Panc1 (cell line): ENCODE data around the gene GRIK4. TPM values are rescaled to one million over a fixed set of nuclear protein-coding genes. Genes with fewer than 3 reads are reported as not detected.

ENCODE experiments used
- ATAC-seq: fragments of 200-7000 bp; cut with Tn5 transposase; 2 replicates; pipeline ENCODE4 v1.9.1; 2020; ENCODE audit warnings: mild to moderate bottlenecking, moderate library complexity
- BruUV-seq: library from RNA; stranded (reverse); fragments of 400-500 nt; replicated peaks from 2 replicates; lab custom pipeline; 2021; lab: Mats Ljungman, UMichigan
- CTCF ChIA-PET: fragments of 300-600 bp; sonication (Branson Sonifier 250); formaldehyde crosslinking; loops from one replicate; lab custom pipeline; 2022; ENCODE audit warnings: antibody characterized with exemption; lab: Charles Lee
- POLR2A ChIA-PET: fragments of 300-600 bp; sonication (Branson Sonifier 250); formaldehyde crosslinking; loops from one replicate; lab custom pipeline; 2022; ENCODE audit warnings: antibody characterized with exemption; lab: Charles Lee
- DNase-seq: peaks from one replicate; pipeline ENCODE4 v3.0.0-alpha.2; 2010; ENCODE audit warnings: low read depth, low spot score
- H3K27ac ChIP-seq: 2 replicates; pipeline ENCODE4 v1.5.1; 2011; ENCODE audit warnings: mild to moderate bottlenecking, low read length, inconsistent platforms
- H3K27me3 ChIP-seq: fragments of 200-500 bp; sonication (Bioruptor generic); 2 replicates; pipeline ENCODE4 v1.6.0; 2014; ENCODE audit warnings: low read length, inconsistent platforms; ENCODE audit not compliant: control insufficient read depth, insufficient read depth
- H3K36me3 ChIP-seq: fragments of 200-500 bp; sonication (Bioruptor generic); 2 replicates; pipeline ENCODE4 v1.5.1; 2014; ENCODE audit warnings: inconsistent platforms, mild to moderate bottlenecking, low read length, moderate library complexity; ENCODE audit not compliant: control insufficient read depth, insufficient read depth
- H3K4me1 ChIP-seq: 2 replicates; pipeline ENCODE4 v1.5.1; 2011; ENCODE audit warnings: inconsistent platforms, mild to moderate bottlenecking, low read length, moderate library complexity; ENCODE audit not compliant: control insufficient read depth, insufficient read depth
- H3K4me3 ChIP-seq, 2 experiments: 2 replicates each; pipeline ENCODE4 v1.5.1; 2011 to 2012; ENCODE audit warnings: low read depth in 2 of 2, low read length in 2 of 2, mild to moderate bottlenecking in 2 of 2, inconsistent platforms in 1 of 2, moderate library complexity in 1 of 2
- H3K9me3 ChIP-seq: fragments of 200-500 bp; sonication (Bioruptor generic); 2 replicates; pipeline ENCODE4 v1.5.1; 2014; ENCODE audit warnings: low read depth, mild to moderate bottlenecking, inconsistent platforms, low read length, moderate library complexity; ENCODE audit not compliant: control insufficient read depth, insufficient read depth
- POLR2AphosphoS5 ChIP-seq: IDR thresholded peaks from 2 replicates; pipeline ENCODE4 v1.6.1; 2012; ENCODE audit warnings: mild to moderate bottlenecking, low read depth, low read length, moderate library complexity
- SIN3A ChIP-seq: IDR thresholded peaks from 2 replicates; pipeline ENCODE4 v1.6.1; 2012; ENCODE audit warnings: low read depth, mild to moderate bottlenecking, low read length, moderate library complexity, borderline replicate concordance; ENCODE audit not compliant: insufficient read depth
- TCF7L2 ChIP-seq: IDR thresholded peaks from 2 replicates; pipeline ENCODE4 v1.6.1; 2011; ENCODE audit warnings: mild to moderate bottlenecking, low read depth, low read length, inconsistent platforms
- in situ Hi-C: cut with HindIII; loops from 2 replicates; pipeline ENCODE4 v1.10.0; 2016; ENCODE audit warnings: low sequenced_read_pairs, low pct_unique_long_range_greater_than_20kb
- intact Hi-C: fragments of 100-400 bp; cut with micrococcal nuclease; formaldehyde crosslinking; loops from one replicate; pipeline ENCODE4 v1.10.0; 2022; ENCODE audit not compliant: unreplicated experiment
- total RNA-seq: library from RNA; stranded (reverse); gene quantifications from one replicate; pipeline ENCODE4 v1.2.1, GENCODE V29; 2021; ENCODE audit not compliant: unreplicated experiment
- TF ChIP-seq, protein P1 (sequence below), 2 experiments: IDR thresholded peaks; 2 replicates each; pipeline ENCODE4 v1.6.1; 2011 to 2012; ENCODE audit warnings: low read depth in 2 of 2, control low read depth in 1 of 2, low read length in 1 of 2, mild to moderate bottlenecking in 1 of 2, moderate library complexity in 1 of 2; ENCODE audit not compliant: insufficient read depth in 1 of 2
- TF ChIP-seq, protein P2 (sequence below): fragments of 450-650 bp; IDR thresholded peaks from 2 replicates; pipeline ENCODE4 v1.5.1; 2017; ENCODE audit warnings: mild to moderate bottlenecking

GRIK4 gene
- total RNA-seq, 1 experiment from 2014 or later, result 0.62 TPM

DNA sequence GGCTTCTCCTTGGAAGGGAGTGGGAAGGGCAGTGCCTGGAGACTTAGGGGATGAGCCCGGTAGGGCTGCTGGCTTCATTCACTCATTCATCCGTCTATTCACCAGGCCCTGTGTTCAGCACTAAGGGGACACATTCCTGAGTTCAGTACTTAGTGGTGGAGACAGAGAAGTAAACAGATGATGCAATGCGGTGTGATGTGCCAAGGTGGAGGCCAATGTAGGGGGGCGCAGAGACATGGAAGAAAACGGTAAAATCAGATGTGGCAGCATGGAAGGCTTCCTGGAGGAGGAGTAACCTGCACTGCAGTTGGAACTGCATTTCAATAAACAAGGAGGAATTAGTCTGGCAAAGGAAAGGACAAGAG lies 21.3 kb downstream of the GRIK4 start:
- TF ChIP-seq, protein P1, sequence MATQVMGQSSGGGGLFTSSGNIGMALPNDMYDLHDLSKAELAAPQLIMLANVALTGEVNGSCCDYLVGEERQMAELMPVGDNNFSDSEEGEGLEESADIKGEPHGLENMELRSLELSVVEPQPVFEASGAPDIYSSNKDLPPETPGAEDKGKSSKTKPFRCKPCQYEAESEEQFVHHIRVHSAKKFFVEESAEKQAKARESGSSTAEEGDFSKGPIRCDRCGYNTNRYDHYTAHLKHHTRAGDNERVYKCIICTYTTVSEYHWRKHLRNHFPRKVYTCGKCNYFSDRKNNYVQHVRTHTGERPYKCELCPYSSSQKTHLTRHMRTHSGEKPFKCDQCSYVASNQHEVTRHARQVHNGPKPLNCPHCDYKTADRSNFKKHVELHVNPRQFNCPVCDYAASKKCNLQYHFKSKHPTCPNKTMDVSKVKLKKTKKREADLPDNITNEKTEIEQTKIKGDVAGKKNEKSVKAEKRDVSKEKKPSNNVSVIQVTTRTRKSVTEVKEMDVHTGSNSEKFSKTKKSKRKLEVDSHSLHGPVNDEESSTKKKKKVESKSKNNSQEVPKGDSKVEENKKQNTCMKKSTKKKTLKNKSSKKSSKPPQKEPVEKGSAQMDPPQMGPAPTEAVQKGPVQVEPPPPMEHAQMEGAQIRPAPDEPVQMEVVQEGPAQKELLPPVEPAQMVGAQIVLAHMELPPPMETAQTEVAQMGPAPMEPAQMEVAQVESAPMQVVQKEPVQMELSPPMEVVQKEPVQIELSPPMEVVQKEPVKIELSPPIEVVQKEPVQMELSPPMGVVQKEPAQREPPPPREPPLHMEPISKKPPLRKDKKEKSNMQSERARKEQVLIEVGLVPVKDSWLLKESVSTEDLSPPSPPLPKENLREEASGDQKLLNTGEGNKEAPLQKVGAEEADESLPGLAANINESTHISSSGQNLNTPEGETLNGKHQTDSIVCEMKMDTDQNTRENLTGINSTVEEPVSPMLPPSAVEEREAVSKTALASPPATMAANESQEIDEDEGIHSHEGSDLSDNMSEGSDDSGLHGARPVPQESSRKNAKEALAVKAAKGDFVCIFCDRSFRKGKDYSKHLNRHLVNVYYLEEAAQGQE (IDR thresholded peaks at IDR 0.05; ENCODE audit: insufficient read depth in 1 of 2, low read depth in 2 of 2, low read length in 1 of 2), result no peak
- TF ChIP-seq TCF7L2 (no peak), POLR2AphosphoS5 (no peak), SIN3A (no peak)
- TF ChIP-seq, protein P2, sequence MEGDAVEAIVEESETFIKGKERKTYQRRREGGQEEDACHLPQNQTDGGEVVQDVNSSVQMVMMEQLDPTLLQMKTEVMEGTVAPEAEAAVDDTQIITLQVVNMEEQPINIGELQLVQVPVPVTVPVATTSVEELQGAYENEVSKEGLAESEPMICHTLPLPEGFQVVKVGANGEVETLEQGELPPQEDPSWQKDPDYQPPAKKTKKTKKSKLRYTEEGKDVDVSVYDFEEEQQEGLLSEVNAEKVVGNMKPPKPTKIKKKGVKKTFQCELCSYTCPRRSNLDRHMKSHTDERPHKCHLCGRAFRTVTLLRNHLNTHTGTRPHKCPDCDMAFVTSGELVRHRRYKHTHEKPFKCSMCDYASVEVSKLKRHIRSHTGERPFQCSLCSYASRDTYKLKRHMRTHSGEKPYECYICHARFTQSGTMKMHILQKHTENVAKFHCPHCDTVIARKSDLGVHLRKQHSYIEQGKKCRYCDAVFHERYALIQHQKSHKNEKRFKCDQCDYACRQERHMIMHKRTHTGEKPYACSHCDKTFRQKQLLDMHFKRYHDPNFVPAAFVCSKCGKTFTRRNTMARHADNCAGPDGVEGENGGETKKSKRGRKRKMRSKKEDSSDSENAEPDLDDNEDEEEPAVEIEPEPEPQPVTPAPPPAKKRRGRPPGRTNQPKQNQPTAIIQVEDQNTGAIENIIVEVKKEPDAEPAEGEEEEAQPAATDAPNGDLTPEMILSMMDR, result no peak
- ChIA-PET CTCF (no interaction called here), POLR2A (no interaction called here)
- DNase-seq, result no peak
- no TSS peak for BruUV-seq
- ATAC-seq, result no peak
- Histone ChIP-seq H3K4me3 (no peak overlapping the region), H3K27ac (no peak overlapping the region; the same call in 1 of the 2 replicates), H3K4me1 (no peaks in the 10 kb centered on the region), H3K36me3 (no peaks in the 10 kb centered on the region), H3K9me3 (no peaks in the 10 kb centered on the region), H3K27me3 (no peaks in the 10 kb centered on the region)
- intact Hi-C loops, result no loop called here
- in situ Hi-C loops, result no loop called here

DNA sequence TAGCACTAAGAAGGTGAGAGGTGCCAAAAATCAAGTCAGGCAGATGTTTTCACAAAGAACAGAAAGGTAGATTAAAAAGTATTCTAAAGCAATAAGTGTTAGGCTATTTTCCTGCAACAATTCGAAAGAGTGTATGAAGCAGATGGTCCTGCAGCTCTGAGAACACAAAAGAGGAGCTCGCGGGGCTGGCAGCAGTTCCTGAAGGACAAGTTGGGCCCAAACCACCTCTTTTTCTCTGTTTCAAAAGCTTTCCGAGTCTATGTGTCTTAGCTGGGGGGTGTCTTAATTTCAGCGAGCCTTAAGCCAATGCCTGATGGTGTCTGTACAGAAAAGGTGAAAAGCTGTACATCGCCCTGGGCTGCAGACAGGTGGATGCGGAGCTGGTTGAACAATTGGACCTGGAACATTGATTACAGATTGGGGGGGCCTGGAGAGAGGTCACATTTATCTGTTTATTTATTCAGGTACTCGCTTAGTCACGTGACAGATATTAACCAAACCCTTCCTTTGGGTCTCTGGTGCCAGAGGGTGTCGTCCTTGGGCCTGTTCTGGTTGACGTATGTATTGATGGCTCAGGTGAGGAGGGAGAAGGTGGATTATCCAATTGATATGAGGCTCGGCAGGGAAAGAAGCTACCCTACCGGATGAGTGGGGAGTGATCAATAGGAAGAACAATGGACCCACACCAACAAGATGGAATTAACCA lies 24.7 kb downstream of the GRIK4 start:
- intact Hi-C loops, result no loop called here
- ChIA-PET POLR2A (no interaction called here), CTCF (no interaction called here)
- H3K27me3 ChIP-seq, result no peaks in the 10 kb centered on the region
- no peaks in the 10 kb centered on the region for H3K9me3 ChIP-seq
- H3K4me1 ChIP-seq, result no peaks in the 10 kb centered on the region
- BruUV-seq, result no TSS peak
- TF ChIP-seq, protein P1 (IDR thresholded peaks at IDR 0.05; ENCODE audit: insufficient read depth in 1 of 2, low read depth in 2 of 2, low read length in 1 of 2), result no peak
- TF ChIP-seq SIN3A (no peak), TCF7L2 (no peak), POLR2AphosphoS5 (no peak)
- TF ChIP-seq, protein P2, result no peak
- in situ Hi-C loops, result no loop called here
- H3K36me3 ChIP-seq, result no peaks in the 10 kb centered on the region
- ATAC-seq (no peak), DNase-seq (no peak)
- no peak overlapping the region for H3K27ac ChIP-seq
- no peak overlapping the region for H3K4me3 ChIP-seq
